Neural progenitor cell (in vitro differentiated cells): Measurements from ENCODE around the gene PBX4. TPM values are rescaled to one million over a fixed set of nuclear protein-coding genes. Genes with fewer than 3 reads are reported as not detected.

Experiments
- DNase-seq: peaks from one replicate; pipeline ENCODE4 v3.0.0-alpha.2; 2016; ENCODE audit warnings: low spot score
- H2AFZ ChIP-seq: fragments of 200-600 bp; sonication (generic); replicated peaks from 2 replicates; pipeline ENCODE4 v1.6.1; 2016; ENCODE audit warnings: antibody characterized with exemption
- H3F3A ChIP-seq: fragments of 200-600 bp; sonication (generic); 2 replicates; pipeline ENCODE4 v1.6.1; 2016; ENCODE audit warnings: antibody characterized with exemption, low read depth
- H3K27ac ChIP-seq: fragments of 200-600 bp; sonication (generic); 2 replicates; pipeline ENCODE4 v1.5.1; 2016; ENCODE audit warnings: mild to moderate bottlenecking
- H3K27me3 ChIP-seq: fragments of 200-600 bp; sonication (generic); 2 replicates; pipeline ENCODE4 v1.6.1; 2016; ENCODE audit warnings: mild to moderate bottlenecking, moderate library complexity
- H3K36me3 ChIP-seq: fragments of 200-600 bp; sonication (generic); 2 replicates; pipeline ENCODE4 v1.5.1; 2016
- H3K4me1 ChIP-seq: fragments of 200-600 bp; sonication (generic); 2 replicates; pipeline ENCODE4 v1.6.1; 2016; ENCODE audit warnings: mixed run types
- H3K4me2 ChIP-seq: fragments of 200-600 bp; sonication (generic); 2 replicates; pipeline ENCODE4 v1.6.1; 2016
- H3K4me3 ChIP-seq: fragments of 200-600 bp; sonication (generic); 2 replicates; pipeline ENCODE4 v1.5.1; 2016
- H3K79me2 ChIP-seq: fragments of 200-600 bp; sonication (generic); 2 replicates; pipeline ENCODE4 v1.6.1; 2016; ENCODE audit warnings: low read depth
- H3K9ac ChIP-seq: fragments of 200-600 bp; sonication (generic); 2 replicates; pipeline ENCODE4 v1.6.1; 2016
- H3K9me3 ChIP-seq: fragments of 200-600 bp; sonication (generic); 2 replicates; pipeline ENCODE4 v1.5.1; 2016; ENCODE audit warnings: low read depth
- H4K20me1 ChIP-seq: fragments of 200-600 bp; sonication (generic); 2 replicates; pipeline ENCODE4 v1.6.1; 2016; ENCODE audit warnings: low read depth
- H3K27ac Mint-ChIP-seq: 3 replicates; pipeline ENCODE4 v1.8.0; 2021; ENCODE audit warnings: mixed read lengths
- H3K27me3 Mint-ChIP-seq: 2 replicates; pipeline ENCODE4 v1.8.0; 2022; ENCODE audit warnings: low read depth, mild to moderate bottlenecking, inconsistent platforms, moderate library complexity, mixed read lengths; ENCODE audit not compliant: insufficient read depth
- H3K36me3 Mint-ChIP-seq: 3 replicates; pipeline ENCODE4 v1.8.0; 2021; ENCODE audit warnings: mixed read lengths
- H3K4me1 Mint-ChIP-seq: 3 replicates; pipeline ENCODE4 v1.8.0; 2021; ENCODE audit warnings: mixed read lengths
- H3K4me3 Mint-ChIP-seq: 3 replicates; pipeline ENCODE4 v1.8.0; 2021; ENCODE audit warnings: mild to moderate bottlenecking, moderate library complexity, mixed read lengths
- H3K9me3 Mint-ChIP-seq: 3 replicates; pipeline ENCODE4 v1.8.0; 2020; ENCODE audit warnings: mixed read lengths
- EZH2 ChIP-seq: fragments of 200-600 bp; sonication (generic); IDR thresholded peaks from 2 replicates; pipeline ENCODE4 v1.6.1; 2017; ENCODE audit warnings: antibody characterized with exemption, mild to moderate bottlenecking, moderate library complexity
- EZH2phosphoT487 ChIP-seq: fragments of 200-600 bp; sonication (generic); IDR thresholded peaks from 2 replicates; pipeline ENCODE4 v1.6.1; 2017; ENCODE audit warnings: antibody characterized with exemption
- total RNA-seq: library from RNA; depleted of rRNA; stranded (reverse); fragments of >200 nt; gene quantifications from 2 replicates; pipeline ENCODE4 v1.2.3, GENCODE V29; 2015; ENCODE audit warnings: low replicate concordance
- TF ChIP-seq, protein P1 (sequence below): fragments of 200-600 bp; sonication (generic); IDR thresholded peaks from 2 replicates; pipeline ENCODE4 v1.5.1; 2017; ENCODE audit warnings: antibody characterized with exemption, mild to moderate bottlenecking

Gene PBX4
- total RNA-seq, 1 donor from 2014 or later, result 3.2 TPM

GRCh38 chr19:19524053-19524452, 94.4 kb downstream of the PBX4 start:
- Histone ChIP-seq H3F3A (peaks cover 3% of the 10 kb centered on the region), H3K27ac (no peak overlapping the region), H4K20me1 (peaks cover 77% of the 10 kb centered on the region), H3K9me3 (no peaks in the 10 kb centered on the region), H3K36me3 (peaks cover 4% of the 10 kb centered on the region), H2AFZ (no peak overlapping the region), H3K9ac (no peak overlapping the region), H3K4me1 (peaks cover 9% of the 10 kb centered on the region), H3K4me3 (no peak overlapping the region), H3K4me2 (no peak overlapping the region), H3K27me3 (no peaks in the 10 kb centered on the region), H3K79me2 (peaks cover 73% of the 10 kb centered on the region)
- Mint-ChIP-seq H3K4me1 (peaks cover 35% of the 10 kb centered on the region), H3K4me3 (no peak overlapping the region), H3K27ac (no peak overlapping the region), H3K9me3 (no peaks in the 10 kb centered on the region), H3K36me3 (peaks cover 19% of the 10 kb centered on the region), H3K27me3 (peaks cover 5% of the 10 kb centered on the region)
- TF ChIP-seq EZH2phosphoT487 (no peak), EZH2 (no peak)
- TF ChIP-seq, protein P1, sequence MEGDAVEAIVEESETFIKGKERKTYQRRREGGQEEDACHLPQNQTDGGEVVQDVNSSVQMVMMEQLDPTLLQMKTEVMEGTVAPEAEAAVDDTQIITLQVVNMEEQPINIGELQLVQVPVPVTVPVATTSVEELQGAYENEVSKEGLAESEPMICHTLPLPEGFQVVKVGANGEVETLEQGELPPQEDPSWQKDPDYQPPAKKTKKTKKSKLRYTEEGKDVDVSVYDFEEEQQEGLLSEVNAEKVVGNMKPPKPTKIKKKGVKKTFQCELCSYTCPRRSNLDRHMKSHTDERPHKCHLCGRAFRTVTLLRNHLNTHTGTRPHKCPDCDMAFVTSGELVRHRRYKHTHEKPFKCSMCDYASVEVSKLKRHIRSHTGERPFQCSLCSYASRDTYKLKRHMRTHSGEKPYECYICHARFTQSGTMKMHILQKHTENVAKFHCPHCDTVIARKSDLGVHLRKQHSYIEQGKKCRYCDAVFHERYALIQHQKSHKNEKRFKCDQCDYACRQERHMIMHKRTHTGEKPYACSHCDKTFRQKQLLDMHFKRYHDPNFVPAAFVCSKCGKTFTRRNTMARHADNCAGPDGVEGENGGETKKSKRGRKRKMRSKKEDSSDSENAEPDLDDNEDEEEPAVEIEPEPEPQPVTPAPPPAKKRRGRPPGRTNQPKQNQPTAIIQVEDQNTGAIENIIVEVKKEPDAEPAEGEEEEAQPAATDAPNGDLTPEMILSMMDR, result no peak
- no peak for DNase-seq

- no peaks in the 10 kb centered on the region for H3K9me3 ChIP-seq
- no peak overlapping the region for H3K27ac Mint-ChIP-seq
- H3F3A ChIP-seq, result no peaks in the 10 kb centered on the region
- no peak overlapping the region for H3K4me3 ChIP-seq
- H3K27me3 Mint-ChIP-seq, result peaks cover 2% of the 10 kb centered on the region
- TF ChIP-seq EZH2phosphoT487 (no peak), EZH2 (no peak)
- TF ChIP-seq, protein P1, result no peak
- H3K9me3 Mint-ChIP-seq, result no peaks in the 10 kb centered on the region
- H3K4me3 Mint-ChIP-seq, result no peak overlapping the region
- H4K20me1 ChIP-seq, result peaks cover 70% of the 10 kb centered on the region
- peaks cover 82% of the 10 kb centered on the region for H3K79me2 ChIP-seq
- no peak for DNase-seq
- H3K4me2 ChIP-seq, result no peak overlapping the region
- H3K36me3 Mint-ChIP-seq, result peaks cover 19% of the 10 kb centered on the region
- H3K4me1 ChIP-seq, result peaks cover 9% of the 10 kb centered on the region
- H3K27me3 ChIP-seq, result no peaks in the 10 kb centered on the region
- H3K27ac ChIP-seq, result no peak overlapping the region
- no peak overlapping the region for H3K9ac ChIP-seq
- H3K36me3 ChIP-seq, result peaks cover 4% of the 10 kb centered on the region
- H2AFZ ChIP-seq, result no peak overlapping the region
- H3K4me1 Mint-ChIP-seq, result peaks cover 32% of the 10 kb centered on the region
Observed at GRCh38 chr19:19523177-19523576, 95.3 kb downstream of the PBX4 start.

DNA sequence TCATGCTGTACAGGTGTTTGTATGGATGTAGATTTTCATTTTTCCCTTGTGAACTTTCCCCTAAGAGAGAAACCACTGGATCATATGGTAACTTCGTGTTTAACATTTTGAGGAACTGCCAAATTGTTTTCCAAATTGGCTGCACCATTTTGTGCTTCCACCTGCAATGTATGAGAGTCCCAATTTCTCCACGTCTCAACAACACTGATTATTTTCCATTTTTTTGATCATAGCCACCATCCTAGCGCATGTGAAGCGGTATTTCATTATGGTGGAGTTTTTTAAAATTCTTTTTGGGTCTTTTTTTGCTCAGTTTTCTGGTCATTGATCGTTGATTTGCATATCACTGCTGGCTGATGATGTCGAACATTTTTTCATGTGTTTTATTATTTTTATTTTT, 97.5 kb downstream of the PBX4 start:
- H3K4me1 ChIP-seq, result peaks cover 9% of the 10 kb centered on the region
- no peak overlapping the region for H3K4me2 ChIP-seq
- H3K9me3 ChIP-seq, result no peaks in the 10 kb centered on the region
- peaks cover 4% of the 10 kb centered on the region for H3K36me3 ChIP-seq
- no peak overlapping the region for H2AFZ ChIP-seq
- Mint-ChIP-seq H3K27ac (no peak overlapping the region), H3K9me3 (no peaks in the 10 kb centered on the region), H3K36me3 (peaks cover 19% of the 10 kb centered on the region), H3K4me3 (no peak overlapping the region), H3K4me1 (peaks cover 29% of the 10 kb centered on the region), H3K27me3 (peaks cover 2% of the 10 kb centered on the region)
- TF ChIP-seq EZH2phosphoT487 (no peak), EZH2 (no peak)
- TF ChIP-seq, protein P1, result no peak
- H3K27me3 ChIP-seq, result no peaks in the 10 kb centered on the region
- H3K27ac ChIP-seq, result no peak overlapping the region
- no peak overlapping the region for H3K9ac ChIP-seq
- peaks cover 99% of the 10 kb centered on the region for H3K79me2 ChIP-seq
- no peaks in the 10 kb centered on the region for H3F3A ChIP-seq
- no peak overlapping the region for H3K4me3 ChIP-seq
- DNase-seq, result no peak
- peaks cover 61% of the 10 kb centered on the region for H4K20me1 ChIP-seq
